Measurements from ENCODE around the gene CYP2A7.
"Not testable (repeated sequence)": the region's sequence is repeated elsewhere in the genome, so short reads cannot be mapped to it uniquely, and the experiment has no call there.

The CYP2A7 gene

DNA sequence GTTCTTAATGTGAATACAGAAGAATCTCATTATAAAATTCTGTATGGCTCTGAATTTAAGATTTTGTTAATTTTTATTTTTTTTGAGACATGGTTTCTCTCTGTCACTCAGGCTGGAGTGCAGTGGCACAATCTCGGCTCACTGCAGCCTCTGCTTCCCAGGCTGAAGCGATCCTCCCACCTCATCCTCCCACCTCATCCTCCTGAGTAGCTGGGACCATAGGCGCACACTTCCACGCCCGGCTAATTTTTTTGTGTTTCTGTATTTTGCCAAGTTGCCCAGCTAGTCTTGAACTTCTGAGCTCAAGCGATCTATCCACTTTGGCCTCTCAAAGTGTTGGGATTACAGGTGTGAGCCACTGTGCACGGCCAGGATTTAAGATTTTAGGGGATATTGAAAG, 14.3 kb downstream of the CYP2A7 start:
- DNase-seq (ENCODE audit: low spot score) = no peak
- H3K27ac ChIP-seq = no peak overlapping the region
- TF ChIP-seq, protein P1, sequence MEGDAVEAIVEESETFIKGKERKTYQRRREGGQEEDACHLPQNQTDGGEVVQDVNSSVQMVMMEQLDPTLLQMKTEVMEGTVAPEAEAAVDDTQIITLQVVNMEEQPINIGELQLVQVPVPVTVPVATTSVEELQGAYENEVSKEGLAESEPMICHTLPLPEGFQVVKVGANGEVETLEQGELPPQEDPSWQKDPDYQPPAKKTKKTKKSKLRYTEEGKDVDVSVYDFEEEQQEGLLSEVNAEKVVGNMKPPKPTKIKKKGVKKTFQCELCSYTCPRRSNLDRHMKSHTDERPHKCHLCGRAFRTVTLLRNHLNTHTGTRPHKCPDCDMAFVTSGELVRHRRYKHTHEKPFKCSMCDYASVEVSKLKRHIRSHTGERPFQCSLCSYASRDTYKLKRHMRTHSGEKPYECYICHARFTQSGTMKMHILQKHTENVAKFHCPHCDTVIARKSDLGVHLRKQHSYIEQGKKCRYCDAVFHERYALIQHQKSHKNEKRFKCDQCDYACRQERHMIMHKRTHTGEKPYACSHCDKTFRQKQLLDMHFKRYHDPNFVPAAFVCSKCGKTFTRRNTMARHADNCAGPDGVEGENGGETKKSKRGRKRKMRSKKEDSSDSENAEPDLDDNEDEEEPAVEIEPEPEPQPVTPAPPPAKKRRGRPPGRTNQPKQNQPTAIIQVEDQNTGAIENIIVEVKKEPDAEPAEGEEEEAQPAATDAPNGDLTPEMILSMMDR (IDR thresholded peaks at IDR 0.05) = no peak

DNA sequence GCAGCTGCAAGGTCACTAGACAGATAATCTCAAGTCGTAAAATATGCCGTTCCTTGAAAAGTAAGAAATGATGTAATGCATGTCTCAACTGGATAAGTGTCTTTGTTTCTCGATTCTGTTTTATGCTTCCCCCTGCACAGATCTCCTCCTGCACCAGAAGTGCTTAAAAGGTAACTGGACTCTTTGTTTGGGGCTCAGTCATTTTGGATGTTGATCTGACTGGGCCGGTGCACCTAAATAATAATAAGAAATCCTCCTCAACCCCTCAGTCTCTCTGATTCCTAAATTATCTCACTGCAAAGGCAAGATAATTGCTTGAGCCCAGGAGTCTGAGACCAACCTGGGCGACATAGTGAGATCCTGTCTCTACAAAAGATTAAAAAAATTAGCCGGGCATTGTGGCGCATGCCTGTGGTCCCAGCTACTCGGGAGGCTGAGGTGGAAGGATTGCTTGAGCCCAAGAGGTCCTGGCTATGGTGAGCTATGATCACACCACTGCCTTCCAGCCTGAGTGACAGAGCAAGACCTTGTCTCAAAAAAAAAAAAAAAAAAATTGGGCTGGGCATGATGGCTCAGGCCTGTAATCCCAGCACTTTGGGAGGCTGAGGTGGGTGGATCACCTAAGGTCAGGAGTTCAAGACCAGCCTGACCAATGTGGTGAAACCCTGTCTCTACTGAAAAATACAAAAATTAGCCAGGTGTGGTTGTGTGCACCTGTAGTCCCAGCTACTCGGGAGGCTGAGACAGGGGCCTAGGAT, 17.1 kb downstream of the CYP2A7 start:
- not testable (repeated sequence) for DNase-seq (ENCODE audit: low spot score); H3K4me3 ChIP-seq; H3K27ac ChIP-seq

More for the DNA sequence above, 14.3 kb downstream of the CYP2A7 start:
- H3K4me3 ChIP-seq = no peak overlapping the region

DNA sequence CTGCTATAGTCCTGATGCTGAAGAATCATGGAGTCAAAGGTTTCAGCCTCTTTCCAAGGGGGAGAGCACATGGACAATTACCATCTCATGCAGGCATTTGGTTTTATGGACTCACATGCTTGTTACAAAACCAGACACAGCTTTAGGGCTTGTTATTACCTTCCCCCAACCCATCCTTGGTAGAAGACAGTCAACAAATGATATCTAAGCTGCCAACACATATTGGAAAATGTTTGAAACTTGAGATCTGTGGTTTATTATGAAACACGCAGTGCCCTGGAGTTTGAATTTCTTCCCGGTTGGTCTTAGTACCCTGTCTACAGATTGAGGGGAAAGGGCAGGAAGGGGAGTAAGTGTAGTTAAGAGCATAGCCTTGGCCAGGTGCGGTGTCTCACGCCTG, 19.2 kb downstream of the CYP2A7 start:
- no peak overlapping the region for H3K27ac ChIP-seq
- H3K4me3 ChIP-seq = no peak overlapping the region
- TF ChIP-seq, protein P1 (IDR thresholded peaks at IDR 0.05) = no peak
- DNase-seq (ENCODE audit: low spot score) = no peak

DNA sequence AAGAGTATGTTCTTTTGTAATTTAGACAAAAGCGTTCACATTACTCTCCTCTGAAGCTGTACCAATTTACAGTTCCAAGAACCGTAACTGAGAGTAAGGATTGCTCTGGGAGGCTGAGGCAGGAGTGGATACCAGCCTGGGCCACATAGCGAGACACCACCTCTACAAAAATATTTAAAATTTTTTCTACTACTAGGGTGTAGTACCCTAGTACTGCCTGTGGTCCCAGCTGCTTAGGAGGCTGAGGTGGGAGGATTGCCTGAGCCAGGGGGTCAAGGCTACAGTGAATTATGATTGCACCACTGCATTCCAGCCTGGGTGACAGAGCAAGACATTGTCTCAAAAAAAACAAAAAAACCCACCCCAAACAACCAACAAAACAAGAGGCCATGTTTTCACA, 19.7 kb downstream of the CYP2A7 start:
- Histone ChIP-seq H3K4me3 (no peak overlapping the region), H3K27ac (no peak overlapping the region)
- no peak for DNase-seq (ENCODE audit: low spot score)
- TF ChIP-seq, protein P1 (IDR thresholded peaks at IDR 0.05) = no peak

DNA sequence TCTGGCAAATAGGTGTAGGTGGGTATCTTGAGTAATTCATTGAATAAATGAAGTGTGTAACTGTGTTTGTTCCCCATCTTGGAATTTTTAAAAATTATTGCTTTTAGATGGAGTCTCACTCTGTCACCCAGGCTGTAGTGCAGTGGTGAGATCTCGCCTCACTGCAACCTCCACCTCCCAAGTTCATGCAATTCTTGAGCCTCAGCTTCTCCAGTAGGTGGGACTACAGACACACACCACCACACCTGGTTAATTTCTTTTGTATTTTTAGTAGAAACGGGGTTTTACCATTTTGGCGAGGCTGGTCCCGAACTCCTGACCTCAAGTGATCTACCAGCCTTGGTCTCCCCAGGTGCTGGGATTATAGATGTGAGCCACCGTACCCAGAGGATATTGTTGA, 23.9 kb downstream of the CYP2A7 start:
- Histone ChIP-seq H3K4me3 (no peak overlapping the region), H3K27ac (no peak overlapping the region)
- TF ChIP-seq, protein P1 (IDR thresholded peaks at IDR 0.05) = no peak
- DNase-seq (ENCODE audit: low spot score) = no peak

DNA sequence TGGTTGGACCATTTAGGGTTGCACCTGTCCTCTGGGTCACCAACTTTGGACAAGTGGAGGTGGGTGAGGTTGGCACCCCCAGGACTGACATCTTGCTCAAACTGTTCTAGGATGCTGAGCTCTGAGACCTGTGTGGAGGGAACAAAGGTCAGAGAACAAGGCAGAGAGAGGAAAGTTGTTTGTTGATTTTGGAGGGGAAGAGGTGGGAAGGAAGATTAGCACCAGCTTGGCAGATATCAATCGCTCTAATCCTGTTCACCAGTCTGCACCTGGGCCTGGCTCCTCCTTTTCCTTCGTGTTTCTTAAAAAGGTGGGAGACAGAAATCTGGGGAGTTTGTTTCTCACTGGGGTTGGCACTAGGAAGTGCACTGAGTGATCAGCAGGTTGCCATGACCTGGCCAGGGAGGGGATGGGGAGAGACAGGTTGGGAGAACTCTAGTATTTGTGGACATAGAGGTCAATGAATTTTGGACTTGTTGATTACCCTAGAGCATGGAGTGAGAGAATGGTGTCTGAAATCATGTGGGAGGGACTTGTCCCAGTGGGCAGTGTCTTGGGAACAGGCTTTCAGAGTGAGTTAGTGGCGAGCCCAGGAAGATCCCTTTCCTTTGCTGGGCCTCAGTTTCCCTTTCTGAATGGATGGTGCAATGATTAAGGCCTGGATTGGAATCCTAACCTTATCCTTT, 29.4 kb downstream of the CYP2A7 start:
- DNase-seq (ENCODE audit: low spot score); H3K4me3 ChIP-seq; H3K27ac ChIP-seq: not testable (repeated sequence)

DNA sequence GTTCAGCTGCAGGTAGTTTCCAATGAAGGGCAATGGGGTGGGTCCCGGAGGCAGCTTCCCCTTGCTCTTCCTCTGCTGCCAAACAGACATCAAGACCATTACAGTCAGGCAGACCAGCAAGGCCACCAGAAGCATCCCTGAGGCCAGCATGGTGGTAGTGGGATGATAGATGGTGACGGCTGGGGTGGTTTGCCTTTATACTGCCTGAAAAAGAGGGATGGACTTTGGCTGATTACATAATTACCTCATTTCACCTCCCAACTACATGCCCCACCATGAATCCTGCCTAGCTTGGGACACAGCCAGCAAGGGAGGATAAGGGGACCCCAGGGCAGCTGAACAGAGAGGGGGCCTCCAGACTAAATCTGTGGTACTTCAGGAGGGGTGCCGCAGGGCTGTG, 31.8 kb downstream of the CYP2A7 start, which contains the start of gene CYP2A6:
TSS of gene CYP2A6 (minus strand) at position 171 of the 400 bp plus-strand sequence. CDS start at position 150, 21 bp downstream.
- not testable (repeated sequence) for H3K27ac ChIP-seq; H3K4me3 ChIP-seq; DNase-seq (ENCODE audit: low spot score)

DNA sequence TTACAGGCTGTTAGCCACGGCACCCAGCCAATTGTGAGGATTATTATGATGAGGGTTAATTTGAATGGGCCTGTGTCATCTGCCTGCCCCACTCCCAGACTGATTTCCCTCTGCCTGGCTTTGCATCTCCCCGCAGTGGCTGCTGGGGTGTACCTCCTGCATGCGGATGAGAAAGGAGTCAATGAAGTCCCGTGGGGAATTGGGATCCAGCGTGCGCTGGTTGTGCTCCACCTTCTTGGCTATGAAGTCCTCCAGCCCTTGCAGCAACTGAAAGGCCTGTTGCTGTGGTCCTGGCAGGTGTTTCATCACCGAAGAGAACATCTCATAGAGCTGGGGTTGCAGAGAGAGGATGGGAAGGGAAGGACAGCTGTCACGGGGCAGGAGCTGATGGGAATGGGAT, 35.3 kb downstream of the CYP2A7 start:
- H3K4me3 ChIP-seq; DNase-seq (ENCODE audit: low spot score); H3K27ac ChIP-seq: not testable (repeated sequence)

DNA sequence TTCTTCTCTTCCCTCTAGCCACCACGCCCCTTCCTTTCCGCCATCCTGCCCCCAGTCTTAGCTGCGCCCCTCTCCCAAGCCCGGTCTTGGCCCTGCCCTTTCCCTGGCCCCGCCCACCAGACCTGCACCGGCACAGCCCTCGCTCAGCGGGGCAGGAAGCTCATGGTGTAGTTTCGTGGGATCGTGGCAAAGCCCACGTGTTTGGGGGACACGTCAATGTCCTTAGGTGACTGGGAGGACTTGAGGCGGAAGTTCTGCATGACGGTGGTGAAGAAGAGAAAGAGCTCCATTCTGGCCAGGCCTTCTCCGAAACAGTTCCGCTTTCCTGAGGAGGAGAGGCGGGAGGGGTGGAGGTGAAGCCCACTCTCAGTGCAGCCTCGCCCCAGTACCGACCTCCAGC, 38.4 kb downstream of the CYP2A7 start:
- not testable (repeated sequence) for DNase-seq (ENCODE audit: low spot score); H3K27ac ChIP-seq; H3K4me3 ChIP-seq

DNA sequence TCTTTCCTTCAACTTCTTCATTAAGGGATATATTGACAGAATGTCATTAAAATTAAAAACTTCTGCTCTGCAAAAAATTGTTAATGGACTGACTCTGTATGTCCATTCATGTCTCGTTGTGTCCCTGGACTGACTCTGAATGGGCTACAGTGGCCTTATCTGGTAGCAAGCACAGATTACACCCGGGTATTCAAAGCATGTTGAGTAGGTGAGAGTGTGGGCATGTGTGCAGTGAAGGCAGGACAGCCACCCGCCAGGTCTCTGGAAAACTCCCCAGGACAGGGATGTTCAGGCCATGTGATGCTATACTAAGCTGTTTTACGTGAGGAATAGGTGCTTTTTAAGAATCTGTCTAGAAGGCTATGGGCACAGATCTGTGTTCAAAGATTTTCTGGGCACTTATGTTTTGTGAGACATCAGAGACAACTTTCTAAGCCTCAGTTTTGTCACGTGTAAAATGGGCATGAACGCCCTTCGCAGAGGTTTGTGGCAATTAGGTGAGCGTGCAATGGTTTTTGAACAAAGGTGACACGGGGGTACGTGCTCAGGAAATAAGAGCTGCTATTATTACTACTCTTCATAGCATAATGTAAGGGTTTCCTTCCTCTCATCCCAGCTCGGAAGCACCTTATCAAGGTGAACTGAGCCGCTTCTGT, 38.9 kb downstream of the CYP2A7 start:
- DNase-seq (ENCODE audit: low spot score); H3K27ac ChIP-seq; H3K4me3 ChIP-seq: not testable (repeated sequence)

DNA sequence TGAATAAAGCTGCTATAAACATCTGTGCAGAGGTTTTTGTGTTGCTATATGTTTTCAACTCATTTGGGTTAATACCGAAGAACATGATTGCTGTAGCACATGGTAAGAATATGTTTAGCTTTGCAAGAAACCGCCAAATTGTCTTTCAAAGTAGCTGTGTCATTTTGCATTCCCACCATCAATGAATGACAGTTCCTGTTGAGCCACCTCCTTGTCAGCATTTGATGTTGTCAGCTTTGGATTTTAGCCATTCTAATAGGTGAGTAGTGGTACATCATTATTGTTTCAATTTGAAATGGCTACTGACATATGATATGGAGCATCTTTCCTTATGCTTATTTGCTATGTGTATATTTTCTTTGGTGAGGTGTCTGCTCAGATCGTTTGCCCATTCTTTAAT, 40.0 kb downstream of the CYP2A7 start:
- not testable (repeated sequence) for H3K4me3 ChIP-seq; H3K27ac ChIP-seq; DNase-seq (ENCODE audit: low spot score)

DNA sequence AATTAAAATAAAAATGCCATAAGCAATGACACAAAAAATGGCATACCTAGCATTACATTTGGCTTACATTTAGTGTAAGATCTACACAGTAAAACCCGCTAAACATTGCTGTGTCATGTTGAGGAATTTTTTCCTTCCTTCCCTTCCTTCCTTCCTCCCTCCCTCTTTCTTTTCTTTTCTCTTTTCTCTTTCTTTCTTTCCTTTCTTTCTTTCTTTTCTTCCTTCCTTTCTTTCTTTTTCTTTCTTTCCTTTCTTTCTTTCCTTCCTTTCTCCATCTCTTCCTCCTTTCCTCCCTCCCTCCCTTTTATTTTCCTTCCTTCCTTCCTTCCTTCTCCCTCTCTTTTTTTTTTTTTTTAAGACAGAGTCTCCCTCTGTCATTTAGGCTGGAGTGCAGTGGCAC, 43.6 kb downstream of the CYP2A7 start:
- H3K4me3 ChIP-seq; DNase-seq (ENCODE audit: low spot score); H3K27ac ChIP-seq: not testable (repeated sequence)
